Measurements from ENCODE around the gene MAGIX.
A peak's percentile ranks its signal among the peaks of the same experiment; 100 is the strongest.
"Not testable (repeated sequence)": the region's sequence is repeated elsewhere in the genome, so short reads cannot be mapped to it uniquely, and the experiment has no call there.

MAGIX gene

DNA sequence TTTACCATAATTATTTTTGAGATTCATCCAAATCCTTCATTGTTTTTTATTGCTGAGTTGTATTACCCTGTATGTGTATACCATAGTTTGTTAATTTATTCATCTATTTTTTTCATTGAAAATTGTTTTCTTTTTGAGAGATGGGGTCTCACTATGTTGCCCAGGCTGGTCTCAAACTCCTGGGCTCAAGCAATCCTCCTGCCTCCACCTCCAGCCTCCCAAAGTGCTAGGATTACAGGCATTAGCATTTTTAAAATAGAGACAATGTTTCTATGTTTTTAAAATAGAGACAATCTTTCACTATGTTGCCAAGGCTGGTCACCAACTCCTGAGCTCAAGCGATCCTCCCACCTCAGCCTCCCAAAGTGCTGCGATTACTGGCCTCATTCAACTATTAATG lies 1.6 kb upstream of the MAGIX start:
- DNase-seq (ENCODE audit: low read depth in 3 of 3): no peak

DNA sequence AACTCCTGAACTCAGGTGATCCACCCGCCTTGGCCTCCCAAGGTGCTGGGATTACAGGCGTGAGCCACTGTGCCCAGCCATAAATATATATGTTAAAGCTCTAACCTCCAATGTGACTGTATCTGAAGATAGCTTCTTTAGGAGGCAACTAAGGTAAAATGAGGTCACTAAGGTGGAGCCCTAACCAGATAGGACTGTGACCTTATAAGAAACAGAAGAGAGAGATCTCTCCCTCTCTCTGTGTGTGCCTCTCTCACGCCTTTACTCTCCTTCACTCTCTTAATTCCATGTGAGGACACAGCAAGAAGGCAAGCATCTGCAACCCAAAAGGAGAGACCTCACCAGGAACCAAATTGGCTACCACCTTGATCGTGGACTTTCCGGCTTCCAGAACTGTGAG lies 926 bp upstream of the MAGIX start:
- no peak for DNase-seq (ENCODE audit: low read depth in 3 of 3)

- peak; percentile 53 to 65 (median 62) for DNase-seq (ENCODE audit: low read depth in 3 of 3)
Observed at GRCh38 chrX:49163555-49164419, 1.2 kb downstream of the MAGIX start.

GRCh38 chrX:49164589-49165360 lies 2.2 kb downstream of the MAGIX start:
- DNase-seq (ENCODE audit: low read depth in 3 of 3): no peak

GRCh38 chrX:49165901-49166881 lies 3.6 kb downstream of the MAGIX start:
- DNase-seq (ENCODE audit: low read depth in 3 of 3): peak in 2 of 3 experiments; percentile 43 to 49

- no peak for DNase-seq (ENCODE audit: low read depth in 3 of 3)
Observed at GRCh38 chrX:49166914-49167739, 4.6 kb downstream of the MAGIX start.

DNA sequence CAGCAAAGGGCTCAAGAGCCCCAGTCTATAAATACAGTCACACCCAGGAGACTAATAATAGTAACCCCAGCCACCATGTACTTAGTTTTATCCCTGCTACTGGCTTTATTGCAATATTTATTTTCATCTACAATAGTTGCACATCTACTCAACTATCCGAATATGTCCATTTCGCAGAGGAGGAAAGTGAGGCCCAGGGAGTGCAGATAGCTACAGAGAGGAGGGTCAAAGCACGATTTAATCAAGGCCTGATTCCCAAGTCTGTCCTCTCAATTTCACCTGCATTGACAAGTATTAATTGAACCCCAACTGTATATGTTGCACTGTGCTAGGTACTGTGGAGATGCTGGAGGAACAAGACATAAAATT lies 5.2 kb downstream of the MAGIX start:
- DNase-seq (ENCODE audit: low read depth in 3 of 3): no peak

GRCh38 chrX:49171752-49172279 lies 9.3 kb downstream of the MAGIX start, which contains the start of gene PLP2:
Gene PLP2 (plus strand): TSS chrX:49171898. CDS start chrX:49172001, 103 bp downstream.
- peak in 2 of 3 experiments; percentile 52 to 54 for DNase-seq (ENCODE audit: low read depth in 3 of 3)

GRCh38 chrX:49172280-49172780 lies 9.8 kb downstream of the MAGIX start:
- peak in 1 of 3 experiments; percentile 50 for DNase-seq (ENCODE audit: low read depth in 3 of 3)

DNA sequence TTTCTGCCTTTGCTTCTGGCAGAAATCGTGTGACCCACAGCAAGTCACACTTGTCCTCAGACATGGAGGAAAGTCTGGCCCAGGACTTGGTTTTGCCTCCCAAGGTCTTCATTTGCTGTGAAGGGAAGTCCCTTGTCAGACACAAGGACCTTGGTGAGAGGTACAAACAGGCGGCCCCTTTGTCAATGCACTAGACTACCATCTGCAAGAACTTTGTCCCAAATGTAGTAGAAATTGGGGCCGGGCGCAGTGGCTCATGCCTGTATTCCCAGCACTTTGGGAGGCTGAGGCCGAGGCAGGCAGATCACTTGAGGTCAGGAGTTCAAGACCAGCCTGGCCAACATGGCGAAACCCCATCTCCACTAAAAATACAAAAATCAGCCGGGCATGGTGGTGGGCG lies 11.0 kb downstream of the MAGIX start:
- DNase-seq (ENCODE audit: low read depth in 3 of 3): not testable (repeated sequence)

DNA sequence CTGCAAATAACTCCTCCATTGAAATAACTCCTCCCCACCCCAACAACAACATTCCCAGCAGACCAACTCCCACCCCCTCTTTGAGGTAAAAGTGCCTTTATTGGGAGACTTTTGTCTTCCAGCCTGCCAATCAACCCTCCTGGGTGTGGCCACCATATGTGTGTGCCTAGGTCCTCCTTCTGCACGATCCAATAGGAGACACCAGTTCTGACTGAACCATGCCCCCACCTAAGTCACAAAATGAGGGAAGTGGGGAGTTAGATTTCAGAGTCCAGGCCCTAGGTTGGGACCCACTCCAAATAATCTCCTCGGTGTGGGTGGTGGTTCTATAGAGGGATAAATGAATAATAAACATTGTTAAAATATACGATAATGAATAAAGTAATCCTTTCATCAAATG lies 12.2 kb downstream of the MAGIX start:
- DNase-seq (ENCODE audit: low read depth in 3 of 3): no peak

- no peak for DNase-seq (ENCODE audit: low read depth in 3 of 3)
Observed at GRCh38 chrX:49175435-49176274, 13.1 kb downstream of the MAGIX start.

- no peak for DNase-seq (ENCODE audit: low read depth in 3 of 3)
Observed at GRCh38 chrX:49176421-49177326, 14.1 kb downstream of the MAGIX start.

- DNase-seq (ENCODE audit: low read depth in 3 of 3): no peak
Observed at GRCh38 chrX:49177338-49177833, 14.8 kb downstream of the MAGIX start.

- DNase-seq (ENCODE audit: low read depth in 3 of 3): no peak
Observed at GRCh38 chrX:49177873-49178480, 15.4 kb downstream of the MAGIX start.

- no peak for DNase-seq (ENCODE audit: low read depth in 3 of 3)
Observed at GRCh38 chrX:49178537-49178936, 16.0 kb downstream of the MAGIX start.

GRCh38 chrX:49179358-49179757 lies 16.8 kb downstream of the MAGIX start:
- no peak for DNase-seq (ENCODE audit: low read depth in 3 of 3)
